NCI-H146 (cell line): ENCODE measurements around the gene SGTA.

Experiments
- DNase-seq: peaks from one replicate; lab custom pipeline; 2025; lab: John Stamatoyannopoulos, UW

The SGTA gene

DNA sequence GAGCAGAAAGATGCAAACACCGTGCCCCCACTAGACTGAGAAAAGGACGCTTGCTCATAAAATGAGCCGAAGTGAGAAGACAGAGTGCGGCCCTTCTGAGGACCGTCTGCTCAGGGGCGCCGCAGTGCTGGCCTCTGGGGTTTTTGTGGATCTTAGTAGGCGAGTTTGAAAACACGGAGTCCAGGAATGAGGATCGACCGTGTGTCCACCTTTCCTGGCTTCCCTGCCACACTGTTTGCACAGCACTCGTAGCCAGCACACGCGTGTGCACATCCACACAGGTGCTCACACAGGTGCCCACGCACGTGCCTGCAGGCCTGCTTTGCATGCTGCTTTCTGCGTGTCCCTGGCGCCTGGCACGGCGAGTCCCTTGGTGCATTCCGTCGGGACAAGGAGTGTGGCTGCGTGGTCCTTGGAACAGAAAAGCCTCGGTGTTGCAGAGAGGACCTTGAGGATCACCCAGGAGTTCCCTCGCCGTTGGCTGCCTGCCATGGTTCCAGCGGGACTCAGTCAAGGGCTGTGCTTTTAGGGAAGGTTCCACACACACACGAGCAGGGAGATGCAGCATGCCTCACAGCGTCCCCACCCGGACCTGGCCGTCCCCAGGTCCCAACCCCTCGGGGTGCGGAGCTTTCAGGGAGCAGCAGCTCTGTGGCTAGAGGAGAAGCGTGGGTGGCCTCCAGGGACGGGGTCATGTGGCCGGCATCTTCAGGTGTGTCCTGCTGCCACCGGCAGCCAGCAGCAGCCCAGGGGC, 26.5 kb upstream of the SGTA start:
- DNase-seq: no peak

DNA sequence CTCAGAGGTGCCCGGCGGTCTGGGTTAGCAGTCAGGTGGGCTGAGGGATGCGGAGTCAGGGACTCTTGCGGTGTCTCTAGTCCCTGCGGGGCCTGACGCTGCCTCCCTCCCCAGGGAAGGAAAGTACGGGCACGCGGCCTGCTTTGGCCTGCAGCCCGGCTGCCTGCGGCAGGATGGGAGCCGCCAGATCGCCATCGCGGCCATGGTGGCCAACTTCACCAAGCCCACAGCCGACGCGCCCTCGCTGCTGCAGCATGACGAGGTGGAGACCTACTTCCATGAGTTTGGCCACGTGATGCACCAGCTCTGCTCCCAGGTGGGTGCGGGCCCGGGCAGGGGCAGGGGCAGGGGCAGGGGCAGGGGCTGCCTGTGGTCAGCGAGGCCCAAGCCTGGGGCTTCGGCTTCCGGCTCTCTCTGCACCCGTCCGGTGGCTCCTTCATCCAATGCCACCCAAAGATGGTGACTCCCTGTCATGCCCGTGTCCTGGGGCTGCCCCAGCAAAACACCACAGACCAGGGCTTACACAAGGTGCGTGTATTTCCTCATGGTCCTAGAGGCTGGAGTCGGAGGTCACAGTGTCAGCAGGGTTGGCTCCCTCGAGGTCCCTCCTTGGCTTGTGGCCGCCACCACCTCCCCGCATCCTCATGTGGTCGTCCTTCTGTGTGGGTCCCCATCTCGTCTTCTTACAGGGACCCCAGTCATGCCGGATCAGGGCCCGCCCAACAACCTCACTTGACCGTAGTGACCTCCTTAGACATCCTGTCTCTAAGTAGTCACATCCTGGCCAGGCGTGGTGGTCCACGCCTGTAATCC, 25.3 kb upstream of the SGTA start:
- DNase-seq: no peak

DNA sequence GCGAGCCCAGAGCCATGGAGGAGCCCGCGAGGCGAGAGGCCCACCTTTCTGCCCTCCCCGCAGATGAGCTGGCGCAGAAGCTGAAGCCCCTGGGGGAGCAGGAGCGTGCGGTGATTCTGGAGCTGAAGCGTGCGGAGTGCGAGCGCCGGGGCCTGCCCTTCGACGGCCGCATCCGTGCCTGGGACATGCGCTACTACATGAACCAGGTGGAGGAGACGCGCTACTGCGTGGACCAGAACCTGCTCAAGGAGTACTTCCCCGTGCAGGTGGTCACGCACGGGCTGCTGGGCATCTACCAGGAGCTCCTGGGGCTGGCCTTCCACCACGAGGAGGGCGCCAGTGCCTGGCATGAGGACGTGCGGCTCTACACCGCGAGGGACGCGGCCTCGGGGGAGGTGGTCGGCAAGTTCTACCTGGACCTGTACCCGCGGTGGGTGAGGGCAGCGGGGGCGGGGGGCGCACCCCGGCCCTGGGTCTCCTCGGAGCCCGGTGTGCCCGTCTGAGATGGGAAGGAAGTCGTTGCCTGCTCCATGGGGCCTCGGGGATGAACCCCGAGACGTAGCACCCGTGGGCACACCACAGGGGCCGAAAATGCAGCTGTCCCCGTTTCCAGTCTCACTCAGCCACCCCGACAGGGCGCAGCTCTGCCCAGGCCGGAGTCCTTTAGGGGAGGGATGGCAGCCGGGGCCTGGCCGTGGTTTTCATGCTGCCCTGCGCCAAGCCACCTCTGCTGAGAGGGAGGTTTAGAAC, 24.5 kb upstream of the SGTA start:
- no peak for DNase-seq

DNA sequence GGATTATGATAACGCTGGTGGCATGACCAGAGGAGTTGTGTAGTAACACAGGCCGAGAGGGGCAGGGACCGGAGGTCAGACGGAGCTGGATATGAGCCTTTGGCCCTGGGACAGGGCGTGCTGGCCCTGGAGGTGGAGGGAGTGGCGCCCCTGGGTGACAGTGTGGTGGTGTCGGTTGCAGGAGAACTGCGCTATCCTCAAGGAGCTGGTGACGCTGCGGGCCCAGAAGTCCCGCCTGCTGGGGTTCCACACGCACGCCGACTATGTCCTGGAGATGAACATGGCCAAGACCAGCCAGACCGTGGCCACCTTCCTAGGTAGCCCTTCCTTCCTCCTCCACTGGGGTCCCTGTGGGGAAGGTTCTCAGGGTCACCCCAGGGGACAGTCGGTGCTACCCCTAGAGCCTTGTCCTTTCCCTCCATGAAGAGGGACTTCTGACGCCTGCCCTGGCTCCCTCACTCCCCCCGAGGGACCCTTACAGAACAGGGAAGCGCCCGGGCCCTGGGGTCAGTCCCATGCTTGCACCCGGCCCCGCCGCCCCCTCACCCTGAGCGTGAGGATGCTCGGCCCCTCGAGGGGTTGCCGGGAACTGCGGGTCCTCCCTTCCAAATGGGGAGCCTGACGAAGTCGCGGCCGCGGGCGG, 23.8 kb upstream of the SGTA start:
- DNase-seq: no peak

DNA sequence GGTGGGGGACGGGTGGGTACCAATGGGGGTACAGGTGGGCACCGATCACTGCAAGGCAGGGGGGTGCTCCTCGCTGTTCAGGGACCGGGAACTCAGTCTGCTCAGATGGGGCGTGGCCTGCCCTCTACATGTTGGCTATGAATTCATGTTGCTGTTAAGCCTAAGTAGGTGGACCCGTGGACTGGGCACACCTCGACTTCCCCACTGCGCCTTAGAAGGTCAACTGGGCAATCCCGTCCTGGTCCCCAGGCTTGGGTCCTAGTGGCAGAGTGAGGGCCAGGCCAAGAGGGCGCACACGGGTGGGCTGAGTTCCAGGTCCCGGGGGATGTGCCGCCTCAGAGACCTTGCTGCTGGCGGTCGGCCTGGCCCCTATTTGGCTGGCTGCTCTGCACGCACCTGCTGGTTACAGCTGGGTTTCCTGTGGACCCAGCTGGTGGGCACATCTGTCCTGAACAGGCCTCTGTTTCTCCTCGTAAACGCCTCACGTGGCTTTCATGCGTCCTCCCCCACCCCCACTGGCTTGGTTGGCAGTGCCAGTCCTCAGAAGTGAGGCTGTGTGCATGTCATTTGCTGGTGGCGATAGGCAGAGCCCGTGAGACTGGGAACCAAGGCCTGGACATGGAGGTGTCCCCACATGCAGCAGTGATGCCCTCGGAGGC, 23.0 kb upstream of the SGTA start:
- DNase-seq: no peak

DNA sequence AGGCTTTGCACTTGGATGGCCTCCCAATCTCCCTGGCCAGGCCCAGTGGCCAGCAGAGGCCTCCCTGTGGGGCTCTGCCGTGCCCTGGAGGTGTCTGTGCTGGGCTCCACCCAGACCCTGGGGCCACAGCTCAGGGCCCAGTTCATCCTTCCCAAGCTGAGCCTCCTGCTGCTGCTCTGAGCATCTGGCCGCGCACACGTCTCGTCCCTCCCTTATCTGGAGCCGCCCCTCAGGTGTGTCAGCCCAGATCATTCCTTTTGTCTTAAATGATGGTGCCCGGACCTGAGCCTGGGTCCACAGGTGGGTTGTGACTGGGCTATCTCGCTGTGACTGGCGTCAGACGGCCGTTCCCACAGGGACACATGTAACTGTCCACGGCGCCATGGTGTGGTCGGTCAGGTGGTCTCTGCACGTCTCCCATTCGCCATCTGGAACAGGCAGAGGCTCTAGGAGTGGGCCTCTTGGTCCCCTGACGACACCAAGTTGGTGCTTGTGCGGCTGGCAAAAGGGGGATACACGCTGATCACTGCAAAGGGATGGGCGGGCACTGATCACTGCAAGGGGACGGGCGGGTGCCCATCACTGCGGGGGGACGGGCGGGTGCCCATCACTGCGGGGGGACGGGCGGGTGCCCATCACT, 22.3 kb upstream of the SGTA start:
- no peak for DNase-seq

DNA sequence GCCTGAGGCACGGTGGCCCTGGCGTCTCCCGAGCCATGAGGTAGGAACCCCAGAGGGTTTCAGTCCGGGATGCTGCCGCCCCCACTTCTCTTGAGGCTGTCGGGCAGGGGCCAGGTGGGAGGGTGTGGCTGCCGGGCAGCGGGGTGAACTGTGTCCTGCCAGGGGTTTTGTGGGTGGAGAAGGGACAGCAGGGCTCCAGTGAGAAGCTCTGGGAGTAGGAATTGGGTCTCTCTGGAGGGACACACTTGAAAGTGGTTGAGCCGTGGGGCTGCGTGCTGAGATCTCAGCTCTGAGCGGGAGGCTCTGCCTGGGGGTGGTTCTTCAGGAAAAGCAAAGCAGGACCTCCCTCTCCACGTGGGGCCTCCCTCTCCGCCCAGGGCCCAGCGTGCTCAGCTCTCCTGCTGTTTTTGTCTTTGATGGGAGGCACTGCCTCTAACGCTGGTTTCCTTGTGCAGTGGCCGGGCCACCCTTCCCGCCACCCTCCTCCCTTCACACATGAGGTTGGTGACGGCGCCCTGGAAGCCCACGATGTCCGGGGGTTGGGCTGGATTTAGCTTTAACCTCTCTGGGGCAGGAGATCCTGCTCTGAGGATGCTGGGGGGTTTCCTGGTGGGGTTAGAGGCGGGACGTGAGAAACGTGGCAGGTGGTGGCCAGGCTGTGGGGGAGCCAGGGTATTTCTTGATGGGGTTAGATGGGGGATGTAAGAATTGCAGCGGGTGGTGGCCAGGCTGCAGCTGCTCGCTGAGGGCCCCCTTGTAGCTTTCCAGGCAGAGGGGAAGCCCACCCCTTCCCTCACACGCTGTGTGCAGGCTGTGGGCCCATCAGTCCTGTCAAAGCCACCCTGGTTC, 21.3 kb upstream of the SGTA start:
- DNase-seq: no peak

DNA sequence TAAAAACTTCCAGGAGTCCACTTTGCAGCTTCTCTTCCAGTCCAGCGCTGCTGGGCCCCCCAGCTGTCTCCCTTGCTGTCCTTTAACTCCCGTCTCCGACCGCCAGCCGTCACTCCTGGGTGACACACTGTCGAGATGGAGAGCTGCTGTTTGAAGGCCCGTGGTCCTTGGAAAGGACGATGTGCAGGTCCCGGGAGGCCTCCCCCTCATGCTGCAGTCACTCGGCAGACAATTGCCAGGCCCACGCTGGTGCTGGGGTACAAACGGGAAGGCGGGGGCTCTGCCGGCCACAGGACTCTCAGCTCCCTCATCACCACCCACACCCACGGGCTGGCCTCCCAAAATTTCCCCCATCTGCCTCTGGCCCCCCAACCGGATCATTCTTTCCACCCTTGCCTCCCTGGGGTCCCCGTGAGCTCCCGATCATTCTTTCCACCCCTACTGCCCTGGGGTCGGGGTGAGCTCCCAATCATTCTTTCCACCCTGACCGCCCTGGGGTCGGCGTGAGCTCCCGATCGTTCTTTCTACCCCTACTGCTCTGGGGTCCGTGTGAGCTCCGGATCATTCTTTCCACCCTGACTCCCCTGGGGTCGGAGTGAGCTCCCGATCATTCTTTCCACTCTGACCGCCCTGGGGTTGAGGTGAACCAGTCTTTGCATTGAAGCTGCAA, 20.5 kb upstream of the SGTA start:
- no peak for DNase-seq

DNA sequence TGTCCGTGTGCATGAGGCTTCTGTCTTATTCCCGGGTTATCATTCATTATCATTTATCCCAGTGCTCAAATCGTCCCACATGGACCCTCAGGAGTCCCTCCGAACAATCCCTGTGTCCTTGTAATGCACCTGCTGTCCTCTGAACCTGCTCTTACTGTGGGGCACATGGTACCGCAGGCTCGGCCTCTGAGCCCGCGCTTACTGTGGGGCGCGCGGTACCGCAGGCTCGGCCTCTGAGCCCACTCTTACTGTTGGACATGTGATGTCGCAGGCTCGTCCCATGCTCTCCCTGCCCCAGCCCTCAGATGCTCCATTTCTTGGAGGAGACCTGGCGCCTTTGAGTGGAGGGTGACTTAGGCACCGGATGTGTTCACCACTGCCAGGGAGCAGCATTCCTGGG, 19.8 kb upstream of the SGTA start:
- DNase-seq: no peak

DNA sequence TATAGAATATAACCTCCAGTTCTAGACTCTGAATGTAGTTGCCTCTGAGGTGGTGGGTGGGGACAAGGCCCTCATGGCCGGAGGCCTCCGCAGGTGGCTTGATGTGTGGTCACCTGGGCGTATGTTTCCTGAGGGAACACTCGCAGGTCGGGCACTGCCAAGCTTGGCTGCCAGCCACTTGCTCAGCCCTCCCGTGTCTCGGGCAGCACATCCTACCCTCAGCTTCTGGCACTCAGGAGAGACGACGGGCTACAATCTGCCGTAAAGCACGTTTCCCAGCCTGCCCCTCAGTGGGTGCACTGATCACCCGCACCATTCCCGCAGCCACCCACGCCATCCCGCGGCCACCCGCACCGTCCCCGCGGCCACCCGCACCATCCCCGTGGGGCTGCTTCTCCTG, 17.4 kb upstream of the SGTA start:
- no peak for DNase-seq

DNA sequence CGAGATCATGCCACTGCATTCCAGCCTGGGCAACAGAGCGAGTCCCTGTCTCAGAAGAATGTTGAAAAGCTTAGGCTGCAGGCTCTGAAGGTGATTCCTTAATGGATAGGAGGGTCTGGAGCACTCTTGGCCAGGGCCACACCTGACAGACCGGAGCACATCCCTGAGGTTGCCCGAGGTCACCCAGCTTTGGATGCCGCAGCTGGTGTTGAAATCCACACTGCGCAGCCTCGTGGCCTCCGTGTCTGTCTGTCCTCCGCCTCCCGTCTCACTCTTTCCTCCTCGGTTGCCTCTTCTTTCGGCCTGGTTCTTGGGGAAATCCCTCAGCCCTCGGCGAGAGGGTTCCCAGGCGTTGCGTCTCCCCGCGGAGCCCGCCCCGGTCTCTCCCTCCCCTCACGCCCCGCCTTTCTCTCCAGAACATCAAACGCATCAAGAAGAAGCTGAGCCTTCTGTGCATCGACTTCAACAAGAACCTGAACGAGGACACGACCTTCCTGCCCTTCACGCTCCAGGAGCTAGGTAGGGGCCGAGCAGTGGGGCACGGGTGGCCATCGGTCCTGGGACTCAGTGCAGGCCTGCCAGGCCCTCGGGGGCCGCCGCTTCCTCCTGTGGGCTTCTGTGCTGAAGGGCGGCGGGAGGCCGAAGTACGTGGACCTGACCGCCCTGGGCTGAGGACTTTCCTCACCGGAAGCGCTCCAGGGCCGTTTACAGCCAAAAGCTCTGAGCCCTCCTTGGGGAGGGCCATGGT, 16.4 kb upstream of the SGTA start:
- DNase-seq: no peak

DNA sequence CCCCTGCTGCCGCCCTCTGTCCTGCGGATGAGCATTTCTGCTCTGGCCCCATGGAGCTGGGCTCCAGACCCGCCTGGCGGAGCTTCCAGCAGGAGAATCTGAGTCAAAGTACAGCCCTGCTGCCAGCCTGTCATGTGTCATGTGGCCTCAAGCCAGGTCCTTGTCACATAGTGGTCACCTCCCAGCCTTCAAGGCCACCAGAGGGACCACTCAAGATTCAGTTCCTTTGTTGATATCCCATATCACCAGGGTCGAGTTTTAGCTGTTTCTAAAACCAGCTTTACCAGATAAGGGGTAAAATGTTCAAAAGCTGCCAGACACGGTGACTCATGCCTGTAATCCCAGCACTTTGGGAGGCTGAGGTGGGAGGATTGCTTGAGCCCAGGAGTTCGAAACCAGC, 15.7 kb upstream of the SGTA start:
- DNase-seq: no peak

DNA sequence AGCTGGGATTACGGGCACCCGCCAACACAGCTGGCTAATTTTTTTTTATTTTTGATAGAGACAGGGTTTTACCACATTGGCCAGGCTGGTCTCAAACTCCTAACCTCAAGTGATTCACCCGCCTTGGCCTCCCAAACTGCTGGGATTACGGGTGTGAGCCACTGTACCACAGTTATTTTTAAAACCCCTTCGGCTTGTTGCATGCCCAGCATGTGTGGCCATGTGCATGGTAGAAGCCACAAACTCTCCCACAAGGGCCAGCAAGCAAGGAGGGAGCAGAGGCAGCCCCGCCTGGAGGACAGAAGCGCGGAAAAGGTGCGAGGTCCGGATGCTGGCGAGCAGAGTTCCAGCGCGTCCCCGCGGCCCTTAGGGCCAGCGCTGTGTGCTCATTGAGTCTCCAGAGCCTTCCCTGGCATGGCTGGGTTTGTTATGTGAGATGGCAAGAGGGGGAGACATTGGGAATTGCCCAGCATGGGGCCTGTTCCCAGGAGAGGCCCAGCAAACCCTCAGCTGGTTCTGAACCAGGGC, 15.1 kb upstream of the SGTA start:
- no peak for DNase-seq

DNA sequence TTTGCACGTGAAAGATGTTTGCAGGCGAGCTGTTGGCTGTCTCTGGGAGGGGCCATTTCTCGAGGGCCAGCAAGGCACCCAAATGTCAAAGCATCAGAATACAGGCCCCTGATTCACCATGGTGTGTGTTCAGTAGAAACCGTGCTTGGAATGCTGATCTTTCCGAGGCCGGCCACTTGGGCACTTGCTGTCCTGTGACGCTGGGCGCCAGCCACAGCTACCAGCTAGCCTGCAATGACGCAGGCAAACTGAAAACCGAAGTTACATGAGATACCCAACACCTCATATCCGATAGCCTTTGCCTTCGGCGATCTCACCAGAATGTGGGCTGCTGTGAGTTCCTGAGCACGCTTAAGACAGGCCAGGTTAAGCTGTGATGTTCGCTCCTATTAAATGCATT, 14.2 kb upstream of the SGTA start:
- no peak for DNase-seq

DNA sequence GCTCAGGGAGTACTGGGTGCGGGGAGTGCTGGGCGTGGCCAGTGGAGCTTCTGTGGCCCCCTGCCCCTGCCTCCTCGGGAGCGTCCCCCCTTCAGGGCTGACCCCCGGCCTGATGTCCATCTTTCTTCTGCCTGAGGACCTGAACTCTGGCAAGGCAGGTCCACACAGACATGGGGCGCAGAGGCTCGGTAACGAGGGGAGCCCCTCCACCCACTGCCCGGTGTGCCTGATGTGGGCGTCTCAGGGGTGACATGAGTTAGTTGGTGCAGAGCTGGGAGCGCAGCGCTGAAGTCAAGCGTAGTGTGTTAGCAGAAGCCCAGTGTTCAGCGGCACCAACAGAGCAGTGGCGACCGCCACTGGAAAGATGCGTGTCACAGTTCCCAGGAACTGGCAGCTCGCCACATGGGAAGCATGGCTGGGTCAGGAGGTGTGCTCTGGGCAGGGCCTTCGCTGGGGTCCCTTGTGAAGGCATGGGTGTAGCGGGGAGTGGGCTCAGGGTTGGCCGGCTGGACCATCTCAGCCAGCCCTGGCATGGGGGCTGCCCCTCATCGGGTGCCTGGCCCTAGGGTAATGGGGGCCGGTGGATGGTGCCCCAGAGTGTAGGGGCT, 13.7 kb upstream of the SGTA start:
- DNase-seq: no peak

DNA sequence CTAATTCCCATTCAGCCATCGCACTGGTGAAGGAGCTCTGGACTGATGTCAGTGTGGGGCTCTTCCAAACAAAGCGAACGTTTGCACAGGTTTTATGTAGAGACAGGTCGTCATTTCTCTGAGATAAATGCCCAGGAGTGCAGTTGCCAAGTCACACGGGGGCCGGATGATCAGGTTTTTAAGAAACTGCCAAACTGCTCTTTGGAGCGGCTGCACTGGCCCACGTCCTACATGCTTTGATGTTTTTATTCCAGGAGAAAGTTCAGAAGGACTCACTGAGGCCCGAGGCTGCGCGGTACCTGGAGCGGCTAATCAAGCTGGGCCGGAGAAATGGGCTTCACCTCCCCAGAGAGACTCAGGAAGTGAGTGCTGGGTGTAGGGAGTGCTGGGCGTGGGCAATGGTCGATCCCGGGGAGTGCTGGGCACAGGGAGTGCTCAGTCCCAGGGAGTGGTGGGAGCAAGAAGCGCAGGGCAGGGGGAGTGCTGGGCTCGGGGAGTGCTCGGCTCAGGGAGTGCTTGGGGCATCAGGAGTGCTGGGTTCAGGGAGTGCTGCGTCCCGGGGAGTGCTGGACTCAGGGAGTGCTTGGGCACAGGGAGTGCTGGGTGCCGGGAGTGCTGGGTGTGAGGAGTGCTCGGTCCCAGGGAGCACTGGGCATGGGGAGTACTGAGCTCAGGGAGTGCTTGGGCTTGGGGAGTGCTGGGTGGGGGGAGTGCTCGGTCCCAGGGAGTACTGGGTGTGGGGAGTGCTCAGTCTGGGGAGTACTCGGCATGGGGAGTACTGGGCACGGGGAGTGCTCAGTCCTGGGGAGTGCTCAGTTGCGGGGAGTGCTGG, 13.0 kb upstream of the SGTA start:
- DNase-seq: no peak

DNA sequence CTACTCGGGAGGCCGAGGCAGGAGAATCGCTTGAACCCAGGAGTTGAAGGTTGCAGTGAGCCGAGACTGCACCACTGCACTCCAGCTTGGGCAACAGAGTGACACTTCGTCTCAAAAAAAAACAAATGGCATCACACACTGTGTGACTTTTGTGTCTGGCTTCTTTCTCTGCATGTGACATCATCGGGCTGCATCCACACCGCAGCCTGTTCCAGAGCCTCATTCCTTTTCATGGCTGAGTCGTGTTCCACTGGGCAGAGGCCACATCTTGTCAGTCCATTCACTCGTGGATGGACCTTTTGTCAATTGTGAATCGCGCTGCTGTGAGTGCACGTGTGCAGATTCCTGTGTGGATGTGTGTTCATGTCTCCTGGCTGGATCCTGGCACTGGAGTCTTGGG, 10.5 kb upstream of the SGTA start:
- DNase-seq: no peak

DNA sequence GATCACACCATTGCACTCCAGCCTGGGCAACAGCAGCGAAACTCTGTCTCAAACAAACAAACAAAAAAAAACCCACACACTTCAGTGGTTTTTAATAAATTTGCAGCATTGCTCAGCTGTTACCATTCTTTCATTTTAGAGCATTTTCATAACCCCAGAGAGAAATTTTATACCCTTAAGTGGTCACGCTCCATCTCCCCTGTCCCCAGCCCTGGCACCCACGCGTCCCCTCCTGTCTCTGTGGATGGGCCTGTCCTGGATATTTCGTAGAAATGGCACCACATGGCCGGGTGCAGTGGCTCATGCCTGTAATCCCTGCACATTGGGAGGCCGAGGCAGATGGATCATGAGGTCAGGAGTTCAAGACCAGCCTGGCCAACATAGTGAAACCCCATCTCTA, 10.1 kb upstream of the SGTA start:
- no peak for DNase-seq
